NCI-H128 (cell line): ENCODE measurements around the gene MACROD2.
"Not testable (repeated sequence)": the region's sequence is repeated elsewhere in the genome, so short reads cannot be mapped to it uniquely, and the experiment has no call there.

Source experiments
- DNase-seq: peaks from one replicate; lab custom pipeline; 2025; ENCODE audit not compliant: unreplicated experiment; lab: John Stamatoyannopoulos, UW

MACROD2 gene

DNA sequence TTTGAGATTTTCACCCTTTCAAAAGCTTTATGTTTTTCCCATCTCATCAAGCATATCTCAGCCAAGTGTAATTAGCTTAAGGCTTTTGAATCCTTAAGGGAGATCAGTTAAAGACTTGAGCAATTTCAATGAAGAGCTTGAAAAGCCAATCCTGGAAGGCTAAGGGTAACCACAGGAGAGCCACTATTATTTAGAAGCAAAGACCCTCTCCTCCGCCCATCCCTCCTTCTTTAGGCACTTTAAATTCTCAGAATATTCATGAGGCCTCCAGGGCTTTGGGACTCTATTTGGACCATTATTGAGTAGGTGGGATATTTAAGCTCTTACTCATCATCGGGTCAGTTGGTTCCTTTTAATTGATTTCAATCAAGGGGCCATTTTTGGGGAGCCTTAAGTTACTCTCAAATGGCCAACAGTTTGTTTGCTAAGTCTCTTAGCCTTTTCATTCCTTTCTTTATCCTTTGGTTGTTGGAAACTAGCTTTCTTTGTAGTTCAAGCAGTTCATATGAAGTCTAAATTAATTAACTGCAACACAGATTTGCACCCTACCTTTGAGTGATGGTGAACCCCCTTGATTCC lies 2010.7 kb downstream of the MACROD2 start:
- DNase-seq: no peak

DNA sequence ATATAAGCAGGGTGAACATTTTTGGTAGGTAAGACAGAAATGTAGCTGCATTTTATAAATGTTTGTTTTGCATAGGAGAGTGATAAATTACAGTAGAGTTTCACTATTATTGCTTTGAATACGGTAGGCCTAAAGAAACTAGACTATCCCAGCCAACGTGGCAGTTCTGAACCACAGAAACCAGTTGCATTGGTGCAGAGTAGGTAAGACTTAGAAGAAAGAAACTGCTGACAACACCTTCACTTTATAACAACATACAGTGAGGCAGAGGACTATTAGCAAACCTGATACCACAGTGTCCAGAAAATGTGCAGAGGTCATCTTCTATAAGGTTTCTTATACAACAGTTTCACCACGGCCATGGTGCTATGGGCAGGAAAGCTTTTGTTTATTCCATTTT lies 2011.8 kb downstream of the MACROD2 start:
- DNase-seq: no peak

DNA sequence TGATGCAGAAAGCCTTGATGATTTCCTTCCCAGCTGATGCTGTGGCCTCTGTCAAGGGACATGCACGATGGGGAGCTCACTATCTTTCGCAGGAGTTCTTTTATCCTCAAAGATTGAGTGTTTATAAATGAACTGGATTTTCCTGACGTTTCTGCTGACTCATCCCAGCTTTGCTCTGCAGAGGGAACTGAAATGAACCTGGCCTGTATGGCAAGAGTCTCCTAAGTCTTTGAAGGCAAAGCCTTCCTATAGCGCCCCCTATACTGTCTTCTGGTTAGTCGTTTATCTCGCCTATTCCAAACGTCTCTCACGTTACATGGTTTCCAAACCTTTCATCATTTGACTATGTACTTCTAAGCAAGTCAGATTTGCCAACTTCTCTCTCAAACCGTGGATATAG lies 2012.6 kb downstream of the MACROD2 start:
- DNase-seq: no peak

DNA sequence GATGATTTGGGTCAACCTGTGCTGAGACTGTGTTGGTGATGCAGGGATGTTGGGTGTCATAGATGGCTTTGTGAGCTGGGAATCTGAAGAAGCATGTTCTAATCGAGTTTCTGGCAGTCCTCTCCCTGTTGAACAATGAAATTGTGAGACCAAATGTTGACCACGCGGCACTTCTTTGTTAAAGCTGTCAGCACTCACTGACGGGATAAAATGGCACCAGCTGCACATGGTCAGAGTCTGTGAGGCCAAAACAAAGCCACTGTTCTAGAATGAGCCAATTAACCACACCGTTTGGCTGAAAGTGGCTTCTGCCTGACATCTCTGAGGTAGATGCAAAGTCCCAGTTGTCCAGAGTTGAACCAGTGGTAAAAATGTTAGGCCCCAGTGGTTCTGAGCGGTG lies 2015.7 kb downstream of the MACROD2 start:
- no peak for DNase-seq

GRCh38 chr20:16011519-16011918 lies 2016.2 kb downstream of the MACROD2 start:
- no peak for DNase-seq

- not testable (repeated sequence) for DNase-seq
Measured at GRCh38 chr20:16012934-16013333, 2017.6 kb downstream of the MACROD2 start.

DNA sequence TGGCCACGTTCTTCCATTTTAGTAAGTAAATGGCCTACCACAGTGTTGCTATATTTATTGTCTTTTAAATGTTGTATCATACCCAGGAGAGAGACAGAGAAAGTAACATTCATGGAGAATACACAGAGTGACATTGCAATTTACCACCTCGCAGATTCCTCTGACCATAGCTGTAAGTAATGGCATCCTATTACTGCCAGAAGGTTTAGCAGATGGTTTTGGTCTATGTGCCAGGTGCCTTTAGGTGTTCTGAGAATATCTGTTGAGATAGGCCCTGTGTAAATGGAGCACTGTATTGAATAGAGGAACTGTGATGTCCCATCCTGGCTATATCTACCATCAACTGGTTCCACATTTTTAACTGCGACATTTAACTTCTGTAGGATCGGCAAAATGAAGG lies 2018.3 kb downstream of the MACROD2 start:
- no peak for DNase-seq

DNA sequence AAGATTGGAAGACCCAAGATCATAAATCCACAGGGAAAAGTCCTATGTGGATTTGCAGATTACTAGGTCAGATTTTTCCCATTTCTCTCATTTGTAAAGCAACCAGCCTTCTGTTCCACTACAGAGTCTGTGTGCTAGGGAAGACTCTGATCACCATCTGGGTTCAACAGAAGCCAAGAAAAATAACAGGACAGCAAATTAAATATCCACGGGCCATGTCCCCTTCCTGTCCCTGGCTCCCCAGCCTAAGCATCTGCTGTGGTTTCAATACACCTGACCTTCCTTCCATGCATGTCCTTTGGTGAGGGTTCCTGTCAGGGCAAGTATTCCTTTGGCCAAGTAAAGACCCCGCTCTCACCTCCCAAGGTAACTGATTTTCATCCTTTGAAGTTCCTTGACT lies 2019.1 kb downstream of the MACROD2 start:
- no peak for DNase-seq

GRCh38 chr20:16017656-16018055 lies 2022.3 kb downstream of the MACROD2 start:
- no peak for DNase-seq

GRCh38 chr20:16018881-16019280 lies 2023.6 kb downstream of the MACROD2 start:
- DNase-seq: no peak

GRCh38 chr20:16020971-16021370 lies 2025.7 kb downstream of the MACROD2 start:
- no peak for DNase-seq

DNA sequence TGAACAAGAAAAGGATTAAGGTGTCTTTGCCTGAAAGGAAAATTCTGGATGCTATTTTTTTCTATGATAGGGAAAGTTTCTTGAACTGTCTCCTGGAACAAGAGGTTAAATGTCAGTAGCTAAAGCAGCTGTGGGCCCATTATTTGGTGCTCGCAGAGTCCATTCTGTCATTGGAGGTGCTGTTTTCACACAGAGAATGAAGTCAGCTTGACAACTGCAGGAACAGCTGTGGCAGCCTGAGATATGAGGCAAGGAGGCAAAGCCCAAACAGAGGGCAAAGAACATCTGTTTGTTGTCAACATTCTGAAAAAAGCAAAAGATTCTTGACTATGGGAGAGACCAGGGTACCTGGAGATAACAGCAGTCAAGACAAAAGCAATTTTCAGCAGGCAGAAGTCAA lies 2029.8 kb downstream of the MACROD2 start:
- no peak for DNase-seq

- DNase-seq: no peak
Measured at GRCh38 chr20:16027686-16028085, 2032.4 kb downstream of the MACROD2 start.

DNA sequence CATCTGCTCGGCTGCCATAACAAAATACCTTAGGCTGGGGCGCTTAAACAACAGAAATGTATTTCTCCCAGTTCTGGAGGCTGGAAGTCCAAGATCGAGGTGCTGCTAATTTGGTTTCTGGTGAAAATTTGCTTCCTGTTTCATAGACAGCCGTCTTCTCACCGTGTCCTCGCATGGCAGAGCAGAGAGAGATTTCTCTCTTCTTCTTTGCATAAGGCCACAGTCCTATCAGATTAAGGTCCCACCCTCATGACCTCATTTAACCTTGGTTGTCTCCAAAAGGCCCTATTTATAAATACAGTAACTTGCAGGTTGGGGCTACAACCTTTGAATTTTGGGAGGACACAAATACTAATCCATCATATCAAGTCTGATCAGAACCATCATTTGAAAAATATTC lies 2033.6 kb downstream of the MACROD2 start:
- no peak for DNase-seq

DNA sequence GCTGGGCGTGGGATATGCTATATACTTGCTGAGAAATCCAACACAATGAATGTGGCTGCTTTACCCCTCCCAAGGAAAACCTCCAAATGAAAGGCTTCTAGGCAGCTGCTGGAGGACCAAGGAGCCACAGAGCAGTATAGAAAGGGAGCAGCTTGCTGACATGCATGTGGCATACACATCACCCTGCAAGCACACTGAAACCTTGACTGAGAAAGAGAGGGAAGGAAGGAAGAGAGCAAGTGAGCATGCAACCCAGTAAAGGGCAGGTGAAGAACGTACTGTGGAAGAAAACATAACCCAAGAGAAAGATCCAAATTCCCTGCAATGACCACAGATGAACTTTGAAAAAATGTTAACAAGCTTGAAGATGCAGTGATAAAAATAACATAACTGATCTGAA lies 2034.9 kb downstream of the MACROD2 start:
- no peak for DNase-seq

DNA sequence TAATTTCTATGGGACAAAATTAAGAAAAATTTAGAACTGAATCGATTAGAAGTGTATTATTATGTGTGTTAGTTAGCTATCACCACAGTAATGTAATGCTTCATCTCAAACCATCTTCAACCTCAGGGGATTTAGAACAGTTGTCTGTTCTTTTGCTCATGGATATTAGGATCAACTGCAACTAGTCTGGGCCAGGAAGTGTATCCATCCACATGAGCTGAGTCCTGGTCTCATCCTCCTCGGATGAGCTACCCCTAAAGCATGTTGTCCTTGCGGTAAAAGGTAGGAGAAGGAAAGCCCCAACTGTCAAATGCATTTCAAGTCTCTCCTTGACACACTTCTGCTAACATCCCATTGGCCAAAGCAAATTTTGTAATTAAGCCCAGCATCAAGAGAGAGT lies 2040.3 kb downstream of the MACROD2 start:
- no peak for DNase-seq

GRCh38 chr20:16036331-16036730 lies 2041.0 kb downstream of the MACROD2 start:
- no peak for DNase-seq

- no peak for DNase-seq
Measured at GRCh38 chr20:16040742-16041141, 2045.4 kb downstream of the MACROD2 start.

DNA sequence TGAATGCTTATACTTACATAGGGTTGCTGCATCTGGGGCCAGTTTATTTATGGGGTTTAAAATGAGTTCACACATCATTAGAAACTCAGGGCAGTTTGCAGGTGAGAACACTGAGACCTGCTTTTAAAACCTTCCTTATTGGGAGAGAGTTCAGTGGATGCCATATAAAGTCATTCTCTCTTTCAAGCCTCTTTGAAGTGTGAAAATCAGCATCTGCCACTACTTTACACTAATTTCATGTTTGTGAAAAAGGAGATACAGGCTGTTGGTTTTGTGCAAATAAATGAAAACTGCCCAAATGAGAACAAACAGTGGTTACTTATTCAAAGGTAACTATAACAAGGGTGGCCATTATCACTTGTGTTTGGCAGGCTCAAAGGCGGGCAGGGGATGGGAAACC lies 2047.4 kb downstream of the MACROD2 start:
- no peak for DNase-seq

DNA sequence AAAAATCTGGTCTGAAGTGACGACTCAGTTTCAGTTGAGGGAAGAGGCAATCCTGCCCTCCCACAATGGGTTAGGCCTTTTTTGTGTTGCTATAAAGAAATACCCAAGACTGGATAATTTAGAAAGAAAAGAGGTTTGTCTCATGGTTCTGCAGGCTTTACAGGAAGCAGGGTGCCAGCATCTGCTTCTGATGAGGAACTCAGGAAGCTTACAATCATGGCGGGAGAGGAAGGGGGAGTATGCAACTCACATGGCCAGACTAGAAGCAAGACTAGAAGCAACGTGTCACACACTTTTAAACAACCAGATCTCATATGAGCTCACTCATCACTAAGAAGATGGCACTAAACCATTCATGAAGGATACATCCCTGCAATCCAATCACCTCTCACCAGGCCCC lies 2048.6 kb downstream of the MACROD2 start:
- DNase-seq: no peak

DNA sequence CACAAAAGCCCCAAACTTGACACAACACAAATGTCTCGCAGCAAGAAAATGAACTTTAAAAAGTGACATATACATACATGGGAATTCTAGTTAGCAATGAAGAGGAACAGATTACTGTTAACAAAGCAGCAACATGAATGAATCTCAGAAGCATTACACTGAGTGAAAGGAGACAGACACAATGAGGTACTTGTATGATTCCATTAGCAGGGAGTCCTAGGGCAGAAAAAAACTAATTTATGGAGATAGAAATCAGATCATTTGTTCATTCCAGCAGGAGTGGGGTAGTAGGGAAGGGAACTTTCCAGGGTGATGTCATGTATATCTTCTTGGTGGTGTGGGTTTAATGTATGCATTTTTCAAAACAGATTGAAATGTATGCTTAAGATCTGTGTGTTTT lies 2053.6 kb downstream of the MACROD2 start:
- DNase-seq: no peak

- DNase-seq: no peak
Measured at GRCh38 chr20:16049529-16050093, 2054.3 kb downstream of the MACROD2 start.

- DNase-seq: no peak
Measured at GRCh38 chr20:16050366-16050765, 2055.1 kb downstream of the MACROD2 start.
